Liver (tissue), 9 donors: ENCODE data around the gene BRD9. TPM values are rescaled to one million over a fixed set of nuclear protein-coding genes. Genes with fewer than 3 reads are reported as not detected.

Experiments used
- DNase-seq: peaks from one replicate; pipeline ENCODE4 v3.0.0-alpha.2; 2017; ENCODE audit warnings: low spot score
- H3K27ac ChIP-seq, 2 donors: one replicate each; pipeline ENCODE4 v1.7.0; 2013; ENCODE audit warnings: inconsistent platforms in 2 of 2, low read length in 2 of 2, control low read depth in 1 of 2, low read depth in 1 of 2, mild to moderate bottlenecking in 1 of 2
- H3K27me3 ChIP-seq, 4 donors: one replicate each; pipeline versions ENCODE4 v1.6.1 to v1.7.0; 2013; ENCODE audit warnings: low read length in 3 of 4, inconsistent platforms in 1 of 4, mild to moderate bottlenecking in 1 of 4, moderate library complexity in 1 of 4; ENCODE audit not compliant: control insufficient read depth in 4 of 4, insufficient read depth in 4 of 4
- H3K36me3 ChIP-seq, 4 donors: one replicate each; pipeline versions ENCODE4 v1.6.1 to v1.7.0; 2013; ENCODE audit warnings: low read length in 3 of 4, mild to moderate bottlenecking in 3 of 4, low read depth in 1 of 4, moderate library complexity in 1 of 4; ENCODE audit not compliant: control insufficient read depth in 4 of 4, insufficient read depth in 3 of 4
- H3K4me1 ChIP-seq, 4 donors: one replicate each; pipeline versions ENCODE4 v1.6.1 to v1.7.0; 2013; ENCODE audit warnings: low read length in 3 of 4, mild to moderate bottlenecking in 3 of 4, moderate library complexity in 1 of 4; ENCODE audit not compliant: control insufficient read depth in 4 of 4, insufficient read depth in 4 of 4
- H3K4me3 ChIP-seq, 3 donors: one replicate each; pipeline versions ENCODE4 v1.6.1 to v1.7.0; 2013; ENCODE audit warnings: low read length in 3 of 3, control low read depth in 1 of 3, low read depth in 1 of 3, mild to moderate bottlenecking in 1 of 3
- H3K9ac ChIP-seq, 2 donors: one replicate each; pipeline ENCODE4 v1.7.0; 2013; ENCODE audit warnings: low read length in 2 of 2, mild to moderate bottlenecking in 2 of 2, moderate library complexity in 2 of 2, control low read depth in 1 of 2, low read depth in 1 of 2
- H3K9me3 ChIP-seq, 4 donors: one replicate each; pipeline versions ENCODE4 v1.6.1 to v1.7.0; 2013; ENCODE audit warnings: low read length in 3 of 4; ENCODE audit not compliant: control insufficient read depth in 4 of 4
- EGR1 ChIP-seq, 2 donors: IDR thresholded peaks; 2 replicates each; pipeline ENCODE4 v1.6.1; 2016 to 2018; ENCODE audit warnings: antibody characterized with exemption in 2 of 2, low read depth in 2 of 2
- FOXA1 ChIP-seq: IDR thresholded peaks from 2 replicates; pipeline ENCODE4 v1.6.1; 2016; ENCODE audit warnings: antibody characterized with exemption
- FOXA2 ChIP-seq: IDR thresholded peaks from 2 replicates; pipeline ENCODE4 v1.6.1; 2016; ENCODE audit warnings: antibody characterized with exemption
- HNF4A ChIP-seq, 2 donors: conservative IDR thresholded peaks; 2 replicates each; pipeline ENCODE4 v1.6.1; 2016; ENCODE audit warnings: antibody characterized with exemption in 2 of 2, mild to moderate bottlenecking in 2 of 2
- HNF4G ChIP-seq: IDR thresholded peaks from 2 replicates; pipeline ENCODE4 v1.6.1; 2016; ENCODE audit warnings: antibody characterized with exemption
- JUND ChIP-seq, 2 donors: IDR thresholded peaks; 2 replicates each; pipeline ENCODE4 v1.6.1; 2016; ENCODE audit warnings: antibody characterized with exemption in 2 of 2
- MAX ChIP-seq: IDR thresholded peaks from 2 replicates; pipeline ENCODE4 v1.6.1; 2016; ENCODE audit warnings: antibody characterized with exemption
- NR2F2 ChIP-seq: IDR thresholded peaks from 2 replicates; pipeline ENCODE4 v1.6.1; 2016; ENCODE audit warnings: antibody characterized with exemption
- RAD21 ChIP-seq, 2 donors: IDR thresholded peaks; 2 replicates each; pipeline ENCODE4 v1.6.1; 2016; ENCODE audit warnings: antibody characterized with exemption in 2 of 2, mild to moderate bottlenecking in 2 of 2
- REST ChIP-seq: IDR thresholded peaks from 2 replicates; pipeline ENCODE4 v1.6.1; 2016; ENCODE audit warnings: antibody characterized with exemption, mild to moderate bottlenecking
- SP1 ChIP-seq: IDR thresholded peaks from 2 replicates; pipeline ENCODE4 v1.6.1; 2018; ENCODE audit warnings: antibody characterized with exemption, mild to moderate bottlenecking
- TAF1 ChIP-seq: conservative IDR thresholded peaks from 2 replicates; pipeline ENCODE4 v1.6.1; 2016; ENCODE audit warnings: antibody characterized with exemption, mild to moderate bottlenecking
- YY1 ChIP-seq: IDR thresholded peaks from 2 replicates; pipeline ENCODE4 v1.6.1; 2016; ENCODE audit warnings: antibody characterized with exemption, mild to moderate bottlenecking
- ZBTB33 ChIP-seq: IDR thresholded peaks from 2 replicates; pipeline ENCODE4 v1.6.1; 2016; ENCODE audit warnings: antibody characterized with exemption
- WGBS: extraction: QIAGEN DNeasy Blood & Tissue Kit; methylation state at CpG from one replicate; pipeline ENCODE4 v1.1.7; 2013; 5-methylcytosine and 5-hydroxymethylcytosine counted together
- polyA plus RNA-seq, 2 donors: library from polyadenylated mRNA; stranded (reverse) in 1 of 2; unstranded in 1 of 2; fragments of 200-250 nt in 1 of 2; fragments of >200 nt in 1 of 2; fragmentation: Nextera tagmentation in 1 of 2; extraction: Ambion mirVana in 1 of 2; gene quantifications; one replicate each; pipeline versions ENCODE4 v1.2.1 to v1.2.3, GENCODE V29; 2013 to 2015
- total RNA-seq, 2 donors: library from RNA; depleted of rRNA; stranded (reverse); fragments of >200 nt; gene quantifications; one replicate each; pipeline ENCODE4 v1.2.3, GENCODE V29; 2014
- TF ChIP-seq, protein P1 (sequence below): fragments of 150-350 bp; IDR thresholded peaks from 2 replicates; pipeline ENCODE4 v1.5.1; 2017; ENCODE audit warnings: improper control_type of control experiment, low read depth, low read length; ENCODE audit not compliant: missing input control
- TF ChIP-seq, protein P2 (sequence below): IDR thresholded peaks from 2 replicates; pipeline ENCODE4 v1.6.1; 2016; ENCODE audit warnings: antibody characterized with exemption
- donor health status: healthy.
- donor health status: healthy.
- donor health status: healthy.
- donor health status: healthy.
- donor health status: healthy.

The BRD9 gene
- total and polyA plus RNA-seq, 4 donors: 7.0 to 17.7 (median 9.5) TPM

DNA sequence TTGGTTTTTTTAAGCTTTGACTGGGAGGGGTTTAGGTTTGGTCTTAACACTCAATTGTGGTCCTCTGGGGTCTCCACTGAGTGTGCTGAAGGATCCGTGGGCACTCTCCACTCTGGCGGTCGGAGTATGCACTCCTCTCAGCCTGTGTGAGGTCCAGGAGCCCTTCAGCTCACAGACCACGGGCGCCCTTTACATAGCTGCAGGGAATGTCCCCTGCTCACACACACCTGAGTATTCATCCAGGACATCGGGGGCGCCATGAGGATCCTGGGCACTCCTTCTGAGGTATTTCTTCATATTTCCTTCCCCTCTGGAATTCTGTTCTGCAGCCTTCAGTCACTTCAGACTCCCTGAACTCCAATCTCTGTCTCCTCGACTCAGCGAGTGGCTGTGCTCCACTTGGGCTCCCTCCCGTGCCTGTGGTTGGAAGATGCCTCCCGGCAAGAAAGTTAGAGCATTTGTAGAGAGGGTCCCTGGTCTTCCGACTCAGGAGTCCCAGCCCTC lies 12.6 kb upstream of the BRD9 start:
- no peaks in the 10 kb centered on the region for H3K9me3 ChIP-seq
- WGBS: 95% methylated on average over 12 of the region's 12 CpGs
- DNase-seq: no peak
- H3K36me3 ChIP-seq: no peaks in the 10 kb centered on the region
- no peaks in the 10 kb centered on the region for H3K27me3 ChIP-seq
- H3K4me1 ChIP-seq: no peaks in the 10 kb centered on the region
- no peak overlapping the region for H3K9ac ChIP-seq
- no peak overlapping the region for H3K4me3 ChIP-seq
- TF ChIP-seq EGR1 (IDR thresholded peaks at IDR 0.05; ENCODE audit: low read depth in 2 of 2) (no peak), HNF4G (no peak), NR2F2 (no peak), JUND (IDR thresholded peaks at IDR 0.05) (no peak)
- no peak overlapping the region for H3K27ac ChIP-seq

DNA sequence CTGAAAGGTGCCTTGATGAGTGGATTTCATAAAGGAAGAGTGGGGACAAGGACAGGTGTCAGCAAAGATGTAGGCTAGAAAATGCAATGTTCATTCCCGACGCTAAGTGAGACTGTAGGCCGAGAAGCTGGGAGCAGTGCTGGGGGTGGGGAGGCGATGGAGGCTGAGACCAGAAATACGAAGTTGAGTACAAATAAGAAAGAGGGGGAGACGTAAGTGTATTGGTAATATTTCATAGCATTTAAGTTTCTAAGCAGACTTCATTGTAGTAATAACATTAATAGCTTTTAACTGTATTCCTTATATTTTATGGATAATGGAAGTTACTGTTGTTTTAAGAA lies 11.1 kb upstream of the BRD9 start:
- H3K27ac ChIP-seq: no peak overlapping the region
- H3K9ac ChIP-seq: no peak overlapping the region
- TF ChIP-seq HNF4A (conservative IDR thresholded peaks at IDR 0.05) (no peak), TAF1 (no peak), YY1 (no peak), SP1 (no peak), REST (no peak), FOXA2 (no peak), JUND (IDR thresholded peaks at IDR 0.05) (no peak), EGR1 (IDR thresholded peaks at IDR 0.05; ENCODE audit: low read depth in 2 of 2) (no peak), MAX (no peak), RAD21 (IDR thresholded peaks at IDR 0.05) (no peak), FOXA1 (no peak), ZBTB33 (no peak)
- TF ChIP-seq, protein P1, sequence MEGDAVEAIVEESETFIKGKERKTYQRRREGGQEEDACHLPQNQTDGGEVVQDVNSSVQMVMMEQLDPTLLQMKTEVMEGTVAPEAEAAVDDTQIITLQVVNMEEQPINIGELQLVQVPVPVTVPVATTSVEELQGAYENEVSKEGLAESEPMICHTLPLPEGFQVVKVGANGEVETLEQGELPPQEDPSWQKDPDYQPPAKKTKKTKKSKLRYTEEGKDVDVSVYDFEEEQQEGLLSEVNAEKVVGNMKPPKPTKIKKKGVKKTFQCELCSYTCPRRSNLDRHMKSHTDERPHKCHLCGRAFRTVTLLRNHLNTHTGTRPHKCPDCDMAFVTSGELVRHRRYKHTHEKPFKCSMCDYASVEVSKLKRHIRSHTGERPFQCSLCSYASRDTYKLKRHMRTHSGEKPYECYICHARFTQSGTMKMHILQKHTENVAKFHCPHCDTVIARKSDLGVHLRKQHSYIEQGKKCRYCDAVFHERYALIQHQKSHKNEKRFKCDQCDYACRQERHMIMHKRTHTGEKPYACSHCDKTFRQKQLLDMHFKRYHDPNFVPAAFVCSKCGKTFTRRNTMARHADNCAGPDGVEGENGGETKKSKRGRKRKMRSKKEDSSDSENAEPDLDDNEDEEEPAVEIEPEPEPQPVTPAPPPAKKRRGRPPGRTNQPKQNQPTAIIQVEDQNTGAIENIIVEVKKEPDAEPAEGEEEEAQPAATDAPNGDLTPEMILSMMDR: no peak
- TF ChIP-seq, protein P2, sequence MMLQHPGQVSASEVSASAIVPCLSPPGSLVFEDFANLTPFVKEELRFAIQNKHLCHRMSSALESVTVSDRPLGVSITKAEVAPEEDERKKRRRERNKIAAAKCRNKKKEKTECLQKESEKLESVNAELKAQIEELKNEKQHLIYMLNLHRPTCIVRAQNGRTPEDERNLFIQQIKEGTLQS: no peak
- H3K9me3 ChIP-seq: no peaks in the 10 kb centered on the region
- H3K4me1 ChIP-seq: no peaks in the 10 kb centered on the region
- 95% methylated on average over 6 of the region's 6 CpGs for WGBS
- H3K36me3 ChIP-seq: no peaks in the 10 kb centered on the region
- no peak overlapping the region for H3K4me3 ChIP-seq
- no peak for DNase-seq
- H3K27me3 ChIP-seq: no peaks in the 10 kb centered on the region
